Neural progenitor cell (in vitro differentiated cells): ENCODE data around the gene ADAMTSL2. TPM values are rescaled to one million over a fixed set of nuclear protein-coding genes. Genes with fewer than 3 reads are reported as not detected.

ENCODE experiments used
- DNase-seq: peaks from one replicate; pipeline ENCODE4 v3.0.0-alpha.2; 2016; ENCODE audit warnings: low spot score
- H2AFZ ChIP-seq: fragments of 200-600 bp; sonication (generic); replicated peaks from 2 replicates; pipeline ENCODE4 v1.6.1; 2016; ENCODE audit warnings: antibody characterized with exemption
- H3F3A ChIP-seq: fragments of 200-600 bp; sonication (generic); 2 replicates; pipeline ENCODE4 v1.6.1; 2016; ENCODE audit warnings: antibody characterized with exemption, low read depth
- H3K27ac ChIP-seq: fragments of 200-600 bp; sonication (generic); 2 replicates; pipeline ENCODE4 v1.5.1; 2016; ENCODE audit warnings: mild to moderate bottlenecking
- H3K27me3 ChIP-seq: fragments of 200-600 bp; sonication (generic); 2 replicates; pipeline ENCODE4 v1.6.1; 2016; ENCODE audit warnings: mild to moderate bottlenecking, moderate library complexity
- H3K36me3 ChIP-seq: fragments of 200-600 bp; sonication (generic); 2 replicates; pipeline ENCODE4 v1.5.1; 2016
- H3K4me1 ChIP-seq: fragments of 200-600 bp; sonication (generic); 2 replicates; pipeline ENCODE4 v1.6.1; 2016; ENCODE audit warnings: mixed run types
- H3K4me2 ChIP-seq: fragments of 200-600 bp; sonication (generic); 2 replicates; pipeline ENCODE4 v1.6.1; 2016
- H3K4me3 ChIP-seq: fragments of 200-600 bp; sonication (generic); 2 replicates; pipeline ENCODE4 v1.5.1; 2016
- H3K79me2 ChIP-seq: fragments of 200-600 bp; sonication (generic); 2 replicates; pipeline ENCODE4 v1.6.1; 2016; ENCODE audit warnings: low read depth
- H3K9ac ChIP-seq: fragments of 200-600 bp; sonication (generic); 2 replicates; pipeline ENCODE4 v1.6.1; 2016
- H3K9me3 ChIP-seq: fragments of 200-600 bp; sonication (generic); 2 replicates; pipeline ENCODE4 v1.5.1; 2016; ENCODE audit warnings: low read depth
- H4K20me1 ChIP-seq: fragments of 200-600 bp; sonication (generic); 2 replicates; pipeline ENCODE4 v1.6.1; 2016; ENCODE audit warnings: low read depth
- H3K27ac Mint-ChIP-seq: 3 replicates; pipeline ENCODE4 v1.8.0; 2021; ENCODE audit warnings: mixed read lengths
- H3K27me3 Mint-ChIP-seq: 2 replicates; pipeline ENCODE4 v1.8.0; 2022; ENCODE audit warnings: low read depth, mild to moderate bottlenecking, inconsistent platforms, moderate library complexity, mixed read lengths; ENCODE audit not compliant: insufficient read depth
- H3K36me3 Mint-ChIP-seq: 3 replicates; pipeline ENCODE4 v1.8.0; 2021; ENCODE audit warnings: mixed read lengths
- H3K4me1 Mint-ChIP-seq: 3 replicates; pipeline ENCODE4 v1.8.0; 2021; ENCODE audit warnings: mixed read lengths
- H3K4me3 Mint-ChIP-seq: 3 replicates; pipeline ENCODE4 v1.8.0; 2021; ENCODE audit warnings: mild to moderate bottlenecking, moderate library complexity, mixed read lengths
- H3K9me3 Mint-ChIP-seq: 3 replicates; pipeline ENCODE4 v1.8.0; 2020; ENCODE audit warnings: mixed read lengths
- EZH2 ChIP-seq: fragments of 200-600 bp; sonication (generic); IDR thresholded peaks from 2 replicates; pipeline ENCODE4 v1.6.1; 2017; ENCODE audit warnings: antibody characterized with exemption, mild to moderate bottlenecking, moderate library complexity
- EZH2phosphoT487 ChIP-seq: fragments of 200-600 bp; sonication (generic); IDR thresholded peaks from 2 replicates; pipeline ENCODE4 v1.6.1; 2017; ENCODE audit warnings: antibody characterized with exemption
- total RNA-seq: library from RNA; depleted of rRNA; stranded (reverse); fragments of >200 nt; gene quantifications from 2 replicates; pipeline ENCODE4 v1.2.3, GENCODE V29; 2015; ENCODE audit warnings: low replicate concordance
- TF ChIP-seq, protein P1 (sequence below): fragments of 200-600 bp; sonication (generic); IDR thresholded peaks from 2 replicates; pipeline ENCODE4 v1.5.1; 2017; ENCODE audit warnings: antibody characterized with exemption, mild to moderate bottlenecking

The ADAMTSL2 gene
- total RNA-seq, 1 donor from 2014 or later, result 0.30 TPM

DNA sequence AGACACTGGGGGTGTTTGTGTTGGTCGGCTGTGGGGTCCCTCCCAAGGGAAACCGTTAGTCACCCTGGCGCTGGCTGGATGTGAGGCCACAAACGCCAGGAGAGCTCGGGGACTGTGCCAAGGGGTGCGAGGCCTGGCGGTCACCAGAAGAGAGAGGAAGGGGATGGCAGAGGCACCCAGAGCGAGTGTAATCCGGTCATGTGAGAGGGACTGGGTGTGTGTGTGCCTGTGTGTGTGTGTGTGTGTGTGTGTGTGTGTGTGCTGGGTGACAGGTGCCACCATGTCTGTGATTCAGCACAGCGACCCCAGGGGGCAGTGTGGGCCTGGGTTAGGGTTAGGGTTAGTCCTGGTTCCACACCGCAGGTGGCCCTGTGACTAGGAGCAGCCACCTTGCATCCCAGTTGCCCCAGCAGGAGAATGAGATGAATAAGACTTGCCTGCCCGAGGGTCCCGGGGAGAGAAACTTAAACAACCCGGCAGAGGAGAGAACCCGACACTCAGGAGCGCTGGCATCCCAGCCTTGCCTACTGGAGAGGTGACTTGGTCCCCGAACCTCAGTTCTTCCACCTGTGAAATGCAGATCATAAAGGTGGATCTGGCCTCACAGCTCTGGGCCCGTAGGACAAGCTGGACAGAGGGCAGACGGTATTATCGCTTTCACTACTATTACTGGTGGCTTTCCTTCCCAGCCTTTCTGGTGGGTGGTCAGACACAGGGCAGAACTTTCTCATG, 1.4 kb upstream of the ADAMTSL2 start:
- Histone ChIP-seq H3K4me2 (no peak overlapping the region), H2AFZ (no peak overlapping the region), H3K9me3 (no peaks in the 10 kb centered on the region), H4K20me1 (no peaks in the 10 kb centered on the region), H3K9ac (no peak overlapping the region), H3K79me2 (no peaks in the 10 kb centered on the region), H3K27me3 (peaks cover 21% of the 10 kb centered on the region), H3K36me3 (no peaks in the 10 kb centered on the region), H3K27ac (no peak overlapping the region), H3K4me3 (no peak overlapping the region), H3F3A (no peaks in the 10 kb centered on the region), H3K4me1 (peaks cover 25% of the 10 kb centered on the region)
- no peak for TF ChIP-seq EZH2
- TF ChIP-seq, protein P1, sequence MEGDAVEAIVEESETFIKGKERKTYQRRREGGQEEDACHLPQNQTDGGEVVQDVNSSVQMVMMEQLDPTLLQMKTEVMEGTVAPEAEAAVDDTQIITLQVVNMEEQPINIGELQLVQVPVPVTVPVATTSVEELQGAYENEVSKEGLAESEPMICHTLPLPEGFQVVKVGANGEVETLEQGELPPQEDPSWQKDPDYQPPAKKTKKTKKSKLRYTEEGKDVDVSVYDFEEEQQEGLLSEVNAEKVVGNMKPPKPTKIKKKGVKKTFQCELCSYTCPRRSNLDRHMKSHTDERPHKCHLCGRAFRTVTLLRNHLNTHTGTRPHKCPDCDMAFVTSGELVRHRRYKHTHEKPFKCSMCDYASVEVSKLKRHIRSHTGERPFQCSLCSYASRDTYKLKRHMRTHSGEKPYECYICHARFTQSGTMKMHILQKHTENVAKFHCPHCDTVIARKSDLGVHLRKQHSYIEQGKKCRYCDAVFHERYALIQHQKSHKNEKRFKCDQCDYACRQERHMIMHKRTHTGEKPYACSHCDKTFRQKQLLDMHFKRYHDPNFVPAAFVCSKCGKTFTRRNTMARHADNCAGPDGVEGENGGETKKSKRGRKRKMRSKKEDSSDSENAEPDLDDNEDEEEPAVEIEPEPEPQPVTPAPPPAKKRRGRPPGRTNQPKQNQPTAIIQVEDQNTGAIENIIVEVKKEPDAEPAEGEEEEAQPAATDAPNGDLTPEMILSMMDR, result peak; percentile 63
- Mint-ChIP-seq H3K27me3 (peaks cover 10% of the 10 kb centered on the region), H3K4me3 (peak overlapping the region; percentile 59), H3K4me1 (peaks cover 32% of the 10 kb centered on the region), H3K27ac (peak overlapping the region; percentile 37), H3K36me3 (no peaks in the 10 kb centered on the region), H3K9me3 (no peaks in the 10 kb centered on the region)
- DNase-seq, result peak; percentile 88

DNA sequence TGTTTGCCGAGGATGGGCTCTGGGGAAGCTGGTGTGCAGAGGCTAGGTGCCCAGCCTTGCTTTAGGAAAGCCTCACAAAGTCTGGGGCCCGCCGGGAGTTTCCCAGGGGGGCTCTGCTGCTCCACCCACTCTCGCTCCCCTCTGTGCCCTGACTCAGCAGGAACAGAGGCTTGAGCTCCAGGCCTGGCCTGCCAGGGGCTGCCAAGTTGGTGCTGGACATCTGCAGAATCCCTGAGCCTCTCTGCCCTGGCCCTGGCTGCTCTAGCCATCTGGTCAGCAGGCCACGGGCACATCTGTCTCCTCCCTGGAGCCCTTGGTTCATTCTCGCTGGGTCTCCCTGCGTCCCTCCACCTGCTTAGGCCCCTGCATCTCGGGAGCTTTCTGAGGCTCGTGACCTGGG, 647 bp upstream of the ADAMTSL2 start:
- H3K4me3 Mint-ChIP-seq, result peak overlapping the region; percentile 71
- Histone ChIP-seq H3F3A (no peaks in the 10 kb centered on the region), H4K20me1 (no peaks in the 10 kb centered on the region), H3K36me3 (no peaks in the 10 kb centered on the region), H3K4me3 (peak overlapping the region; percentile 27), H3K4me2 (peak overlapping the region; percentile 72), H3K9me3 (no peaks in the 10 kb centered on the region), H3K9ac (no peak overlapping the region), H3K79me2 (no peaks in the 10 kb centered on the region), H3K4me1 (peaks cover 17% of the 10 kb centered on the region), H2AFZ (peak overlapping the region; percentile 73), H3K27ac (no peak overlapping the region), H3K27me3 (peaks cover 21% of the 10 kb centered on the region)
- TF ChIP-seq EZH2 (no peak), EZH2phosphoT487 (no peak)
- TF ChIP-seq, protein P1, result no peak
- H3K9me3 Mint-ChIP-seq, result no peaks in the 10 kb centered on the region
- H3K36me3 Mint-ChIP-seq, result no peaks in the 10 kb centered on the region
- DNase-seq, result no peak
- H3K27ac Mint-ChIP-seq, result no peak overlapping the region
- H3K4me1 Mint-ChIP-seq, result peaks cover 32% of the 10 kb centered on the region
- H3K27me3 Mint-ChIP-seq, result peaks cover 10% of the 10 kb centered on the region

DNA sequence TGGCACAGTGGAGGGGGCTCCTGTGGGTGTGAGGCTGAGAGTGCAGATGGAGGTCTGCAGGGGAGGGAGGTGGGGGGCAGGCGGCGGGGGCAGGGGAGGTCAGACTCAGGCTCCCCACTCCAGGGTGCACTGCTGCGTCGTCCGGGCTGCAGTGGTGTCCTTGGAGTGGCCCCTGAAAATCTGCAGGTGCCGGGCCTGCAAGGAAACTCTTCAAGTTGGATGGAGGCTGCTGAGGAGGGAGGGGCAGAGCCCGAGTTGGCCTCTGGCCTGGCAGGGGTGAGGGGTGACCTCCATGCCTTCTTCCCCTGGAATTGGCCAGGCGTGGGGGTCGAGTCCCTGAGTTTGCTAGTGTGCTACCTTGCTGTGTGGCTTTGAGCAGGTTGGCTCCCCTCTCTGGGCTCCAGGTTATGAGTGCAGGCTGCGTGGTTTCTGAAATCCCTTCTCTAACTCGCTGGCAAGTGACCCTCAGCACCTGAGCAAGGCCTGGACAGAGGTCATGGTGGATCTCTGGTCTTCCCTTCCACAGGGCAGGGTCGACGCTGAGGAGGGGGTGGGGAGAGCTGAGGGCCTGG, 888 bp downstream of the ADAMTSL2 start:
- Histone ChIP-seq H3K4me3 (no peak overlapping the region), H3K27me3 (peaks cover 21% of the 10 kb centered on the region), H3K79me2 (no peaks in the 10 kb centered on the region), H3K9me3 (no peaks in the 10 kb centered on the region), H3K36me3 (no peaks in the 10 kb centered on the region), H3K27ac (no peak overlapping the region), H3K9ac (no peak overlapping the region), H2AFZ (no peak overlapping the region), H3K4me2 (peak overlapping the region; percentile 72), H3K4me1 (peaks cover 21% of the 10 kb centered on the region), H4K20me1 (no peaks in the 10 kb centered on the region), H3F3A (no peaks in the 10 kb centered on the region)
- TF ChIP-seq EZH2 (no peak), EZH2phosphoT487 (no peak)
- TF ChIP-seq, protein P1, result no peak
- no peak for DNase-seq
- Mint-ChIP-seq H3K4me1 (peaks cover 33% of the 10 kb centered on the region), H3K27me3 (peaks cover 10% of the 10 kb centered on the region), H3K27ac (no peak overlapping the region), H3K9me3 (no peaks in the 10 kb centered on the region), H3K4me3 (peak overlapping the region; percentile 58), H3K36me3 (no peaks in the 10 kb centered on the region)
